Liver (tissue), 9 donors: ENCODE results near the gene LILRB5. TPM values are rescaled to one million over a fixed set of nuclear protein-coding genes. Genes with fewer than 3 reads are reported as not detected.
A peak's percentile ranks its signal among the peaks of the same experiment; 100 is the strongest.

Source experiments
- DNase-seq: peaks from one replicate; pipeline ENCODE4 v3.0.0-alpha.2; 2017; ENCODE audit warnings: low spot score
- H3K27ac ChIP-seq, 2 donors: one replicate each; pipeline ENCODE4 v1.7.0; 2013; ENCODE audit warnings: inconsistent platforms in 2 of 2, low read length in 2 of 2, control low read depth in 1 of 2, low read depth in 1 of 2, mild to moderate bottlenecking in 1 of 2
- H3K27me3 ChIP-seq, 4 donors: one replicate each; pipeline versions ENCODE4 v1.6.1 to v1.7.0; 2013; ENCODE audit warnings: low read length in 3 of 4, inconsistent platforms in 1 of 4, mild to moderate bottlenecking in 1 of 4, moderate library complexity in 1 of 4; ENCODE audit not compliant: control insufficient read depth in 4 of 4, insufficient read depth in 4 of 4
- H3K36me3 ChIP-seq, 4 donors: one replicate each; pipeline versions ENCODE4 v1.6.1 to v1.7.0; 2013; ENCODE audit warnings: low read length in 3 of 4, mild to moderate bottlenecking in 3 of 4, low read depth in 1 of 4, moderate library complexity in 1 of 4; ENCODE audit not compliant: control insufficient read depth in 4 of 4, insufficient read depth in 3 of 4
- H3K4me1 ChIP-seq, 4 donors: one replicate each; pipeline versions ENCODE4 v1.6.1 to v1.7.0; 2013; ENCODE audit warnings: low read length in 3 of 4, mild to moderate bottlenecking in 3 of 4, moderate library complexity in 1 of 4; ENCODE audit not compliant: control insufficient read depth in 4 of 4, insufficient read depth in 4 of 4
- H3K4me3 ChIP-seq, 3 donors: one replicate each; pipeline versions ENCODE4 v1.6.1 to v1.7.0; 2013; ENCODE audit warnings: low read length in 3 of 3, control low read depth in 1 of 3, low read depth in 1 of 3, mild to moderate bottlenecking in 1 of 3
- H3K9ac ChIP-seq, 2 donors: one replicate each; pipeline ENCODE4 v1.7.0; 2013; ENCODE audit warnings: low read length in 2 of 2, mild to moderate bottlenecking in 2 of 2, moderate library complexity in 2 of 2, control low read depth in 1 of 2, low read depth in 1 of 2
- H3K9me3 ChIP-seq, 4 donors: one replicate each; pipeline versions ENCODE4 v1.6.1 to v1.7.0; 2013; ENCODE audit warnings: low read length in 3 of 4; ENCODE audit not compliant: control insufficient read depth in 4 of 4
- ATF3 ChIP-seq: IDR thresholded peaks from 2 replicates; pipeline ENCODE4 v1.6.1; 2016; ENCODE audit warnings: antibody characterized with exemption
- CTCF ChIP-seq: fragments of 150-350 bp; IDR thresholded peaks from 2 replicates; pipeline ENCODE4 v1.5.1; 2017; ENCODE audit warnings: improper control_type of control experiment, low read depth, low read length; ENCODE audit not compliant: missing input control
- EGR1 ChIP-seq, 2 donors: IDR thresholded peaks; 2 replicates each; pipeline ENCODE4 v1.6.1; 2016 to 2018; ENCODE audit warnings: antibody characterized with exemption in 2 of 2, low read depth in 2 of 2
- FOXA1 ChIP-seq: IDR thresholded peaks from 2 replicates; pipeline ENCODE4 v1.6.1; 2016; ENCODE audit warnings: antibody characterized with exemption
- FOXA2 ChIP-seq: IDR thresholded peaks from 2 replicates; pipeline ENCODE4 v1.6.1; 2016; ENCODE audit warnings: antibody characterized with exemption
- GABPA ChIP-seq, 2 donors: IDR thresholded peaks in 1 of 2; conservative IDR thresholded peaks in 1 of 2; 2 replicates each; pipeline ENCODE4 v1.6.1; 2016; ENCODE audit warnings: antibody characterized with exemption in 2 of 2, mild to moderate bottlenecking in 1 of 2, moderate library complexity in 1 of 2
- HNF4A ChIP-seq, 2 donors: conservative IDR thresholded peaks; 2 replicates each; pipeline ENCODE4 v1.6.1; 2016; ENCODE audit warnings: antibody characterized with exemption in 2 of 2, mild to moderate bottlenecking in 2 of 2
- HNF4G ChIP-seq: IDR thresholded peaks from 2 replicates; pipeline ENCODE4 v1.6.1; 2016; ENCODE audit warnings: antibody characterized with exemption
- JUND ChIP-seq, 2 donors: IDR thresholded peaks; 2 replicates each; pipeline ENCODE4 v1.6.1; 2016; ENCODE audit warnings: antibody characterized with exemption in 2 of 2
- MAX ChIP-seq: IDR thresholded peaks from 2 replicates; pipeline ENCODE4 v1.6.1; 2016; ENCODE audit warnings: antibody characterized with exemption
- NR2F2 ChIP-seq: IDR thresholded peaks from 2 replicates; pipeline ENCODE4 v1.6.1; 2016; ENCODE audit warnings: antibody characterized with exemption
- RAD21 ChIP-seq, 2 donors: IDR thresholded peaks; 2 replicates each; pipeline ENCODE4 v1.6.1; 2016; ENCODE audit warnings: antibody characterized with exemption in 2 of 2, mild to moderate bottlenecking in 2 of 2
- REST ChIP-seq: IDR thresholded peaks from 2 replicates; pipeline ENCODE4 v1.6.1; 2016; ENCODE audit warnings: antibody characterized with exemption, mild to moderate bottlenecking
- RXRA ChIP-seq, 2 donors: IDR thresholded peaks; 2 replicates each; pipeline ENCODE4 v1.6.1; 2017 to 2018; ENCODE audit warnings: antibody characterized with exemption in 2 of 2, mild to moderate bottlenecking in 1 of 2
- SP1 ChIP-seq: IDR thresholded peaks from 2 replicates; pipeline ENCODE4 v1.6.1; 2018; ENCODE audit warnings: antibody characterized with exemption, mild to moderate bottlenecking
- TAF1 ChIP-seq: conservative IDR thresholded peaks from 2 replicates; pipeline ENCODE4 v1.6.1; 2016; ENCODE audit warnings: antibody characterized with exemption, mild to moderate bottlenecking
- YY1 ChIP-seq: IDR thresholded peaks from 2 replicates; pipeline ENCODE4 v1.6.1; 2016; ENCODE audit warnings: antibody characterized with exemption, mild to moderate bottlenecking
- ZBTB33 ChIP-seq: IDR thresholded peaks from 2 replicates; pipeline ENCODE4 v1.6.1; 2016; ENCODE audit warnings: antibody characterized with exemption
- WGBS: extraction: QIAGEN DNeasy Blood & Tissue Kit; methylation state at CpG from one replicate; pipeline ENCODE4 v1.1.7; 2013; 5-methylcytosine and 5-hydroxymethylcytosine counted together
- polyA plus RNA-seq, 2 donors: library from polyadenylated mRNA; stranded (reverse) in 1 of 2; unstranded in 1 of 2; fragments of 200-250 nt in 1 of 2; fragments of >200 nt in 1 of 2; fragmentation: Nextera tagmentation in 1 of 2; extraction: Ambion mirVana in 1 of 2; gene quantifications; one replicate each; pipeline versions ENCODE4 v1.2.1 to v1.2.3, GENCODE V29; 2013 to 2015
- total RNA-seq, 2 donors: library from RNA; depleted of rRNA; stranded (reverse); fragments of >200 nt; gene quantifications; one replicate each; pipeline ENCODE4 v1.2.3, GENCODE V29; 2014
- donor health status: healthy.
- donor health status: healthy.
- donor health status: healthy.
- donor health status: healthy.
- donor health status: healthy.

The LILRB5 gene
- total and polyA plus RNA-seq, 4 donors = 5.1 to 10.8 (median 6.3) TPM

GRCh38 chr19:54203151-54203611, 53.9 kb downstream of the LILRB5 start:
- TF ChIP-seq ATF3 = no peak
- no peak for TF ChIP-seq MAX
- TF ChIP-seq RXRA (IDR thresholded peaks at IDR 0.05) = peak; percentile 76 to 84
- TF ChIP-seq ZBTB33 = peak; percentile 64
- TF ChIP-seq SP1 = peak; percentile 69
- peak; percentile 61 to 62 for TF ChIP-seq JUND (IDR thresholded peaks at IDR 0.05)
- peak; percentile 48 for TF ChIP-seq YY1
- TF ChIP-seq FOXA1 = no peak
- TF ChIP-seq HNF4A (conservative IDR thresholded peaks at IDR 0.05) = peak; percentile 57 to 64
- peak; percentile 57 for TF ChIP-seq FOXA2
- no peak for TF ChIP-seq GABPA (IDR thresholded peaks at IDR 0.05 in 1 of 2, conservative IDR thresholded peaks at IDR 0.05 in 1 of 2)
- peak; percentile 30 for TF ChIP-seq TAF1
- TF ChIP-seq CTCF = no peak
- TF ChIP-seq NR2F2 = no peak
- TF ChIP-seq REST = peak; percentile 59
- TF ChIP-seq HNF4G = peak; percentile 29
- peak; percentile 8 to 29 for TF ChIP-seq RAD21 (IDR thresholded peaks at IDR 0.05)
- TF ChIP-seq EGR1 (IDR thresholded peaks at IDR 0.05; ENCODE audit: low read depth in 2 of 2) = no peak
- H3K4me3 ChIP-seq = peak overlapping the region; percentile 66 to 98 (median 86)

More at GRCh38 chr19:54203151-54203611, 53.9 kb downstream of the LILRB5 start:
- H3K36me3 ChIP-seq = peaks cover 20 to 47% (median 32%) of the 10 kb centered on the region in 4 donors
- peaks cover 15 to 70% (median 60%) of the 10 kb centered on the region in 4 donors for H3K4me1 ChIP-seq
- no peaks in the 10 kb centered on the region for H3K9me3 ChIP-seq
- no peak for DNase-seq
- no peaks in the 10 kb centered on the region for H3K27me3 ChIP-seq
- peak overlapping the region; percentile 42 to 91 for H3K27ac ChIP-seq
- peak overlapping the region; percentile 9 to 32 for H3K9ac ChIP-seq
- whole genome bisulfite sequencing = 15% methylated on average over 9 of the region's 9 CpGs
